Nephron (organoid): ENCODE results near the gene NSMCE1.

Source experiments
- H3K27ac Mint-ChIP-seq, 3 experiments: 2 replicates each; pipeline ENCODE4 v1.8.0; 2020; ENCODE audit warnings: mixed read lengths in 3 of 3, mild to moderate bottlenecking in 2 of 3, moderate library complexity in 1 of 3
- H3K27me3 Mint-ChIP-seq: 2 replicates; pipeline ENCODE4 v1.8.0; 2021; ENCODE audit warnings: low read depth, mild to moderate bottlenecking, moderate library complexity, mixed read lengths
- H3K36me3 Mint-ChIP-seq: 2 replicates; pipeline ENCODE4 v1.8.0; 2020; ENCODE audit warnings: low read depth, mixed read lengths
- H3K4me1 Mint-ChIP-seq: 2 replicates; pipeline ENCODE4 v1.8.0; 2020; ENCODE audit warnings: mixed read lengths
- H3K4me3 Mint-ChIP-seq, 3 experiments: 2 replicates each; pipeline ENCODE4 v1.8.0; 2020; ENCODE audit warnings: mild to moderate bottlenecking in 3 of 3, mixed read lengths in 3 of 3, moderate library complexity in 2 of 3
- H3K9me3 Mint-ChIP-seq: 2 replicates; pipeline ENCODE4 v1.8.0; 2020; ENCODE audit warnings: mixed read lengths
- TF ChIP-seq, protein P1 (sequence below), 3 experiments: fragments of 200-600 bp; sonication (generic); IDR thresholded peaks; one replicate each; pipeline ENCODE4 v1.5.0; 2021; ENCODE audit warnings: antibody characterized with exemption in 3 of 3; ENCODE audit not compliant: unreplicated experiment in 3 of 3

Gene NSMCE1

GRCh38 chr16:27231692-27232060 lies 36.9 kb downstream of the NSMCE1 start:
- TF ChIP-seq, protein P1, sequence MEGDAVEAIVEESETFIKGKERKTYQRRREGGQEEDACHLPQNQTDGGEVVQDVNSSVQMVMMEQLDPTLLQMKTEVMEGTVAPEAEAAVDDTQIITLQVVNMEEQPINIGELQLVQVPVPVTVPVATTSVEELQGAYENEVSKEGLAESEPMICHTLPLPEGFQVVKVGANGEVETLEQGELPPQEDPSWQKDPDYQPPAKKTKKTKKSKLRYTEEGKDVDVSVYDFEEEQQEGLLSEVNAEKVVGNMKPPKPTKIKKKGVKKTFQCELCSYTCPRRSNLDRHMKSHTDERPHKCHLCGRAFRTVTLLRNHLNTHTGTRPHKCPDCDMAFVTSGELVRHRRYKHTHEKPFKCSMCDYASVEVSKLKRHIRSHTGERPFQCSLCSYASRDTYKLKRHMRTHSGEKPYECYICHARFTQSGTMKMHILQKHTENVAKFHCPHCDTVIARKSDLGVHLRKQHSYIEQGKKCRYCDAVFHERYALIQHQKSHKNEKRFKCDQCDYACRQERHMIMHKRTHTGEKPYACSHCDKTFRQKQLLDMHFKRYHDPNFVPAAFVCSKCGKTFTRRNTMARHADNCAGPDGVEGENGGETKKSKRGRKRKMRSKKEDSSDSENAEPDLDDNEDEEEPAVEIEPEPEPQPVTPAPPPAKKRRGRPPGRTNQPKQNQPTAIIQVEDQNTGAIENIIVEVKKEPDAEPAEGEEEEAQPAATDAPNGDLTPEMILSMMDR (IDR thresholded peaks at IDR 0.05; ENCODE audit: unreplicated experiment in 3 of 3): no peak
- H3K36me3 Mint-ChIP-seq: no peaks in the 10 kb centered on the region
- H3K27ac Mint-ChIP-seq: peak overlapping the region; percentile 61 to 77 (median 67)
- H3K27me3 Mint-ChIP-seq: peaks cover 4% of the 10 kb centered on the region
- H3K4me3 Mint-ChIP-seq: peak overlapping the region in 1 of 3 experiments; percentile 47
- no peaks in the 10 kb centered on the region for H3K9me3 Mint-ChIP-seq
- H3K4me1 Mint-ChIP-seq: peaks cover 46% of the 10 kb centered on the region

- TF ChIP-seq, protein P1 (IDR thresholded peaks at IDR 0.05; ENCODE audit: unreplicated experiment in 3 of 3): no peak
- no peaks in the 10 kb centered on the region for H3K9me3 Mint-ChIP-seq
- H3K36me3 Mint-ChIP-seq: no peaks in the 10 kb centered on the region
- H3K4me1 Mint-ChIP-seq: peaks cover 50% of the 10 kb centered on the region
- H3K27ac Mint-ChIP-seq: peak overlapping the region in 1 of 3 experiments; percentile 59
- H3K27me3 Mint-ChIP-seq: peaks cover 4% of the 10 kb centered on the region
- no peak overlapping the region for H3K4me3 Mint-ChIP-seq
Measured at GRCh38 chr16:27230562-27231001, 38.0 kb downstream of the NSMCE1 start.

DNA sequence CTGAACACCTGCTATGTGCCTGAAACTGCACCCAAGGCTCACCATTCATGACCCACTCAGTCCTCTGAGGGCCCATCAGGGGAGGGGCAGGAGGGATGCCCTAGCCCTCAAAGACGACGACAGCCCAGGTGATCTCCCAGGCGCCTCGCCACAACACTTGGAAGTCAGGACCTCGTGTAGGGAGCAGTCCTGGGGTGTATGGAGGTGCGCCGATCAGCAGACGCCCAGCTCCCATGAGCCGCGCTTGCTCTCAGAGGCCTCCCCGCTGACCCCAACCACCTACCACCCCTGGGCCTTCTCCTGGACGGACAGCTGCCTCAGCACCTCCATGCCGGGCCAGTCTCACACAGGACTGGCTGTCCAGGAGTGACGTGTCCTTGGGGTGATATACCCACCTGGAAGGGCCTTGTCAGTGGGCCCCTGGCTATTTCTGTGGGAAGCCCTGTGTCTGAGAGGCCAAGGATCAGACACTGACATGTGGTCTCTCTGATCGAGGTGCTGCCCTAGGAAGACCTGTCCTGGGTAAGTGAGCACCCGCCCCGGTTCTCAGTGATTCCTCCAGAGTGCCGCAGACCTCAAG lies 38.6 kb downstream of the NSMCE1 start:
- Mint-ChIP-seq H3K27ac (peak overlapping the region in 1 of 3 experiments; percentile 51), H3K9me3 (no peaks in the 10 kb centered on the region), H3K4me1 (peaks cover 48% of the 10 kb centered on the region)

DNA sequence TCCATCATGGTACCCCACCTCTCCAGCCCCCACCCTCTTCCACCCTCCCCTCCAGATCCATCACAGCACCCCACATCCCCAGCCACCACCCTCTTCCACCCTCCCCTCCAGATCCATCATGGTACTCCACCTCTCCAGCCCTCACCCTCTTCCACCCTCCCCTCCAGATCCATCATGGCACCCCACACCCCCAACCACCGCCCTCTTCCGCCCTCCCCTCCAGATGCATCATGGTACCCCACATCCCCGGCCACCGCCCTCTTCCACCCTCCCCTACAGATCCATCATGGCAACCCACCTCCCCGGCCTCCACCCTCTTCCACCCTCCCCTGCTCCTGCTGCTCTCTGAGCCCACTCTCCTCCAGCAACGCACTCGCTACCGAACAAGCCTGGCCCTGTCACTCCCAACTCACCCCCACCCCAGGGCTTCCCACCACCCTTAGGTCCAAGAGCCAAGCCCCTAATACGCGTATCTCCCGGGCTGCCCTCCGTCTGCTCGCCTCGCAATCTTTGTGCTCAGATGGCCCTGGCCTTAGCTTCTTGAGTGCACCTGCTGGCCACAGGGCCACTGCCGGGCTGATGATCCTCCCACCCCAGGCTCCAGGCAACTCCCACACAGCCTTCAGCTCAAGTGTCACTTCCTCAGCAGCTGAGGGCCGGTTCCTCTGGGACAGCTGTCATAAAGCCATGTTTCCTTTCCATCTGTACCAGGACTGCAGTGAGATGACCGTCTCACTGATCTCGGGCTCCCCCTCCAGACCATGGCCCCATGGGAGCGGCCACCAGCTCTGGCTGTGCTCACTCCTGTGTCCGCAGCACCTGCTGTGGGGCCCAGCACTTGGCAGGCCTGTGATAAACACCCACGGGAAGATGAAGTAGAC lies 39.7 kb downstream of the NSMCE1 start:
- Mint-ChIP-seq H3K27me3 (peaks cover 4% of the 10 kb centered on the region), H3K27ac (peak overlapping the region in 2 of 3 experiments; percentile 51 to 77), H3K36me3 (no peaks in the 10 kb centered on the region), H3K4me1 (peaks cover 51% of the 10 kb centered on the region), H3K4me3 (peak overlapping the region in 1 of 3 experiments; percentile 43), H3K9me3 (no peaks in the 10 kb centered on the region)
- TF ChIP-seq, protein P1 (IDR thresholded peaks at IDR 0.05; ENCODE audit: unreplicated experiment in 3 of 3): no peak

More for the DNA sequence above, 38.6 kb downstream of the NSMCE1 start:
- Mint-ChIP-seq H3K27me3 (peaks cover 4% of the 10 kb centered on the region), H3K4me3 (no peak overlapping the region), H3K36me3 (no peaks in the 10 kb centered on the region)
- TF ChIP-seq, protein P1 (IDR thresholded peaks at IDR 0.05; ENCODE audit: unreplicated experiment in 3 of 3): no peak

GRCh38 chr16:27228045-27228444 lies 40.5 kb downstream of the NSMCE1 start:
- no peaks in the 10 kb centered on the region for H3K36me3 Mint-ChIP-seq
- no peak overlapping the region for H3K4me3 Mint-ChIP-seq
- no peaks in the 10 kb centered on the region for H3K9me3 Mint-ChIP-seq
- H3K27ac Mint-ChIP-seq: no peak overlapping the region
- TF ChIP-seq, protein P1 (IDR thresholded peaks at IDR 0.05; ENCODE audit: unreplicated experiment in 3 of 3): no peak
- H3K4me1 Mint-ChIP-seq: peaks cover 48% of the 10 kb centered on the region
- H3K27me3 Mint-ChIP-seq: peaks cover 4% of the 10 kb centered on the region
